ENCODE data around the gene LAMA2. TPM values are rescaled to one million over a fixed set of nuclear protein-coding genes. Genes with fewer than 3 reads are reported as not detected.

Gene LAMA2, protein sequence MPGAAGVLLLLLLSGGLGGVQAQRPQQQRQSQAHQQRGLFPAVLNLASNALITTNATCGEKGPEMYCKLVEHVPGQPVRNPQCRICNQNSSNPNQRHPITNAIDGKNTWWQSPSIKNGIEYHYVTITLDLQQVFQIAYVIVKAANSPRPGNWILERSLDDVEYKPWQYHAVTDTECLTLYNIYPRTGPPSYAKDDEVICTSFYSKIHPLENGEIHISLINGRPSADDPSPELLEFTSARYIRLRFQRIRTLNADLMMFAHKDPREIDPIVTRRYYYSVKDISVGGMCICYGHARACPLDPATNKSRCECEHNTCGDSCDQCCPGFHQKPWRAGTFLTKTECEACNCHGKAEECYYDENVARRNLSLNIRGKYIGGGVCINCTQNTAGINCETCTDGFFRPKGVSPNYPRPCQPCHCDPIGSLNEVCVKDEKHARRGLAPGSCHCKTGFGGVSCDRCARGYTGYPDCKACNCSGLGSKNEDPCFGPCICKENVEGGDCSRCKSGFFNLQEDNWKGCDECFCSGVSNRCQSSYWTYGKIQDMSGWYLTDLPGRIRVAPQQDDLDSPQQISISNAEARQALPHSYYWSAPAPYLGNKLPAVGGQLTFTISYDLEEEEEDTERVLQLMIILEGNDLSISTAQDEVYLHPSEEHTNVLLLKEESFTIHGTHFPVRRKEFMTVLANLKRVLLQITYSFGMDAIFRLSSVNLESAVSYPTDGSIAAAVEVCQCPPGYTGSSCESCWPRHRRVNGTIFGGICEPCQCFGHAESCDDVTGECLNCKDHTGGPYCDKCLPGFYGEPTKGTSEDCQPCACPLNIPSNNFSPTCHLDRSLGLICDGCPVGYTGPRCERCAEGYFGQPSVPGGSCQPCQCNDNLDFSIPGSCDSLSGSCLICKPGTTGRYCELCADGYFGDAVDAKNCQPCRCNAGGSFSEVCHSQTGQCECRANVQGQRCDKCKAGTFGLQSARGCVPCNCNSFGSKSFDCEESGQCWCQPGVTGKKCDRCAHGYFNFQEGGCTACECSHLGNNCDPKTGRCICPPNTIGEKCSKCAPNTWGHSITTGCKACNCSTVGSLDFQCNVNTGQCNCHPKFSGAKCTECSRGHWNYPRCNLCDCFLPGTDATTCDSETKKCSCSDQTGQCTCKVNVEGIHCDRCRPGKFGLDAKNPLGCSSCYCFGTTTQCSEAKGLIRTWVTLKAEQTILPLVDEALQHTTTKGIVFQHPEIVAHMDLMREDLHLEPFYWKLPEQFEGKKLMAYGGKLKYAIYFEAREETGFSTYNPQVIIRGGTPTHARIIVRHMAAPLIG (N-terminal part only)
- 0.26 to 1.5 TPM (median 0.57 TPM) in 5 replicates for total RNA-seq (2022; extraction: Qiagen RNA extraction; ENCODE audit: low read depth)

GRCh38 chr6:128882991-128883611 lies at the start of gene LAMA2:
Gene LAMA2 (plus strand): TSS chr6:128883138. CDS start chr6:128883246, 108 bp downstream.

All from A549 treated with RU486 at 1 μM for 4 hours (cell line).